SH-SY5Y (cell line): ENCODE measurements around the gene MACROD2.

Experiments
- GATA2 ChIP-seq: IDR thresholded peaks from 2 replicates; pipeline ENCODE4 v1.6.1; 2011; ENCODE audit warnings: mild to moderate bottlenecking, low read depth, low read length
- GATA3 ChIP-seq: IDR thresholded peaks from 2 replicates; pipeline ENCODE4 v1.6.1; 2011; ENCODE audit warnings: low read depth, mild to moderate bottlenecking, low read length, moderate library complexity

DNA sequence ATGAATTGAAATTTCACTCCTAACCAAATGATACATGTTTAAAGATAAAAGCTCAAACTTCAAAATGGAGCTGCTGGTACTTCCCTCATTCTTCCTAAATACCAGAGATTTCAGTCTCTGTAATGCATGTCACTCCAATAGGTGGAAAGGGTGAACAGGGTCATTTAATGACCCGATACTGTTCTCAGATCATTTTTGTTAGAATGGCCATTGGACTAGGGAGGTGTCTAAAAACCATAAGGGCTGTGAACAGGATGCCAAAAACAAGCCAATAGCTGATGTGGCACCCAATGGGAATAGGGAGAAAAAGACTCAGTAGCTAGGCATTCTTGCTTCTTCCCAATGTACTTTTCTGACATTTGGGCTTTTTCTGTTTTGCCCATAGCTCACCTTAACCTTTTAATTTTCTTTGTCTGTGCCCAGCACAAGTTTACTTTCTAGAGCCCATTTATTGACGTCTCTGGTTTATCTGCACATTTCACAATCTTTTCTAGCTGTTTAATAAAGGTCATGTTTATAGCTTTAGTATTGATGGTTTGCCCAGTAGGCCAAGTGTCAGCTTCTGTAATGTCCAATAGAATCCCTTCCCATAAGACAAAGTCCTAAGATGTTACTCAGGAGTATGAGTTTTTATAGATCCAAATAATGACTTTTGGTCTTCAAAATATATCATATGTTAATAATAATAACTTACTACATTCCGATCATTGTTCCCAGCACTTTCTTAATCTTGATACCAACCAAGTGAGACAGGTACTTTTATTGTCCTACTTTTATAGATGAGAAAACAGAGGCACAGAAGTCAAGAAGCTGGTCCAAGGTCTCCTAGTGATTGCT, 366.4 kb downstream of the MACROD2 start:
- TF ChIP-seq GATA2 (no peak), GATA3 (no peak)
